HG03521 (cell line): Measurements from ENCODE around the gene ZNF143.
A peak's percentile ranks its signal among the peaks of the same experiment; 100 is the strongest.

ENCODE experiments used
- ATAC-seq: cut with Tn5 transposase; IDR thresholded peaks from one replicate; pipeline ENCODE4 v1.9.1; 2021; ENCODE audit warnings: mild to moderate bottlenecking, moderate library complexity; ENCODE audit not compliant: unreplicated experiment

Gene ZNF143

GRCh38 chr11:9573775-9574621, 113.2 kb downstream of the ZNF143 start:
- peak; percentile 6 for ATAC-seq

GRCh38 chr11:9574622-9575259, 113.9 kb downstream of the ZNF143 start:
- no peak for ATAC-seq

GRCh38 chr11:9575260-9576240, 114.7 kb downstream of the ZNF143 start:
- ATAC-seq = no peak

GRCh38 chr11:9576701-9577381, 116.0 kb downstream of the ZNF143 start:
- ATAC-seq = no peak

- no peak for ATAC-seq
Measured at GRCh38 chr11:9577556-9577955, 116.7 kb downstream of the ZNF143 start.
